Fibroblast of lung (primary cell): ENCODE measurements around the gene CD1B.

Experiments used
- EZH2 ChIP-seq: IDR thresholded peaks from 2 replicates; pipeline ENCODE4 v1.5.1; 2012; ENCODE audit warnings: low read length, control low read depth, mild to moderate bottlenecking; ENCODE audit errors: missing control alignments
- TF ChIP-seq, protein P1 (sequence below), 2 donors: IDR thresholded peaks in 1 of 2; conservative IDR thresholded peaks in 1 of 2; 1 replicate in 1 of 2; 2 replicates in 1 of 2; pipeline ENCODE4 v1.5.1; 2011 to 2012; ENCODE audit warnings: low read length in 2 of 2, control low read depth in 1 of 2, inconsistent platforms in 1 of 2, low read depth in 1 of 2, mild to moderate bottlenecking in 1 of 2

DNA sequence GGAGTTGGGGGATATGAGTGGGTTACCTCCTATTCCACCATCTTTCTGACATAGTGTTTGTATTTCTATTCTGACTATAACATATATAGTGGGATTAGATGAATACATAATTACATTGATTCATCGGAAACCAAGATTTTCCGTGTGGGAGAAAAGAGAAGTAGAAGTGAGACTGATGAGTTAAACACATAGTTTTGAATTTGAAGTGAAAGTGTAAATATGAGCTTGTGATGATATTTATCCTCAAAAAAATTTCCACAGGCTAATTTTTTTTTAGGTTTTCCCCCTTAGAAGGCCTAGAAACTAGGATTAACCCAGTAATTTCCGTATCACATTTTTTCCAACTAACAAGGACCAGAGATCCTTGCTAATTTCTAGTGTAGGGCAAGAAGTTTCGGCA lies 6.9 kb downstream of the CD1B start:
- TF ChIP-seq, protein P1, sequence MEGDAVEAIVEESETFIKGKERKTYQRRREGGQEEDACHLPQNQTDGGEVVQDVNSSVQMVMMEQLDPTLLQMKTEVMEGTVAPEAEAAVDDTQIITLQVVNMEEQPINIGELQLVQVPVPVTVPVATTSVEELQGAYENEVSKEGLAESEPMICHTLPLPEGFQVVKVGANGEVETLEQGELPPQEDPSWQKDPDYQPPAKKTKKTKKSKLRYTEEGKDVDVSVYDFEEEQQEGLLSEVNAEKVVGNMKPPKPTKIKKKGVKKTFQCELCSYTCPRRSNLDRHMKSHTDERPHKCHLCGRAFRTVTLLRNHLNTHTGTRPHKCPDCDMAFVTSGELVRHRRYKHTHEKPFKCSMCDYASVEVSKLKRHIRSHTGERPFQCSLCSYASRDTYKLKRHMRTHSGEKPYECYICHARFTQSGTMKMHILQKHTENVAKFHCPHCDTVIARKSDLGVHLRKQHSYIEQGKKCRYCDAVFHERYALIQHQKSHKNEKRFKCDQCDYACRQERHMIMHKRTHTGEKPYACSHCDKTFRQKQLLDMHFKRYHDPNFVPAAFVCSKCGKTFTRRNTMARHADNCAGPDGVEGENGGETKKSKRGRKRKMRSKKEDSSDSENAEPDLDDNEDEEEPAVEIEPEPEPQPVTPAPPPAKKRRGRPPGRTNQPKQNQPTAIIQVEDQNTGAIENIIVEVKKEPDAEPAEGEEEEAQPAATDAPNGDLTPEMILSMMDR (conservative IDR thresholded peaks at IDR 0.05 in 1 of 2, IDR thresholded peaks at IDR 0.05 in 1 of 2; ENCODE audit: low read depth in 1 of 2, low read length in 2 of 2), result no peak
- no peak for TF ChIP-seq EZH2
